Psoas muscle (tissue), 8 donors: ENCODE results near the gene AXDND1. TPM values are rescaled to one million over a fixed set of nuclear protein-coding genes. Genes with fewer than 3 reads are reported as not detected.

Source experiments
- ATAC-seq, 4 donors: fragments of 200-7000 bp; cut with Tn5 transposase; one replicate each; pipeline ENCODE4 v1.9.1; 2020; ENCODE audit warnings: moderate library complexity in 3 of 4, mild to moderate bottlenecking in 2 of 4
- DNase-seq, 2 donors: peaks; one replicate each; pipeline ENCODE4 v3.0.0-alpha.2; 2020
- H3K27ac ChIP-seq: fragments of 200-600 bp; one replicate; pipeline ENCODE4 v1.8.0; 2022
- H3K27me3 ChIP-seq, 3 donors: fragments of 200-600 bp in 1 of 3; one replicate each; pipeline versions ENCODE4 v1.6.1 to v1.8.0; 2013 to 2022; ENCODE audit warnings: low read length in 2 of 3, mild to moderate bottlenecking in 2 of 3, moderate library complexity in 1 of 3; ENCODE audit not compliant: insufficient read depth in 3 of 3
- H3K36me3 ChIP-seq, 2 donors: fragments of 200-600 bp in 1 of 2; one replicate each; pipeline versions ENCODE4 v1.6.1 to v1.8.0; 2013 to 2022; ENCODE audit warnings: low read depth in 1 of 2, mild to moderate bottlenecking in 1 of 2, moderate library complexity in 1 of 2; ENCODE audit not compliant: insufficient read depth in 1 of 2
- H3K4me1 ChIP-seq: fragments of 200-600 bp; one replicate; pipeline ENCODE4 v1.8.0; 2022
- H3K4me3 ChIP-seq: fragments of 200-600 bp; one replicate; pipeline ENCODE4 v1.8.0; 2022; ENCODE audit warnings: mild to moderate bottlenecking
- H3K9me3 ChIP-seq: fragments of 200-600 bp; one replicate; pipeline ENCODE4 v1.8.0; 2022
- CTCF ChIP-seq: fragments of 200-600 bp; IDR thresholded peaks from one replicate; pipeline ENCODE4 v1.8.0; 2022; ENCODE audit warnings: antibody characterized with exemption
- WGBS, 3 donors: extraction: QIAGEN DNeasy Blood & Tissue Kit; methylation state at CpG; one replicate each; pipeline versions ENCODE4 v1.1.6 to v1.1.7; 2013; 5-methylcytosine and 5-hydroxymethylcytosine counted together
- intact Hi-C, 2 donors: fragments of 100-400 bp; cut with DNase I; formaldehyde crosslinking; loops; one replicate each; pipeline versions ENCODE4 v1.11.0 to v1.14.2; 2022
- polyA plus RNA-seq, 3 donors: library from polyadenylated mRNA; stranded (reverse); fragments of 200-250 nt; gene quantifications; one replicate each; pipeline ENCODE4 v1.2.3, GENCODE V29; 2013
- total RNA-seq, 4 donors: library from RNA; stranded (reverse); fragmentation: NEBNext Ultra II Directional in 2 of 4; extraction: Animal tissue kit (Norgen Biotek cat#: 25700) in 2 of 4; gene quantifications; one replicate each; pipeline versions ENCODE4 v1.2.1 to v1.2.4, GENCODE V29; 2021 to 2023
- donor health status: healthy with polysubstance abuse.
- donor health status: DM: no; HTN: no; CAD: no; lungs with moderate emphysema.
- donor health status: Bipolar disorder and iron deficiency.
- donor health status: healthy.
- donor health status: DM: yes; HTN: yes; CAD: no.
- donor health status: DM: no; HTN: no; CAD: no.
- donor health status: DM: no; HTN: no; CAD: no.
- donor health status: DM: yes; HTN: yes; CAD: no.

Gene AXDND1
- total and polyA plus RNA-seq, 7 donors: 0.09 to 0.18 TPM; not detected in 5

- intact Hi-C loops: no loop called here
- Histone ChIP-seq H3K9me3 (no peaks in the 10 kb centered on the region), H3K36me3 (no peaks in the 10 kb centered on the region), H3K27me3 (no peaks in the 10 kb centered on the region), H3K27ac (no peak overlapping the region), H3K4me3 (no peak overlapping the region), H3K4me1 (no peaks in the 10 kb centered on the region)
- 69 to 81% (median 72%) methylated on average over 1 of the region's 1 CpG for WGBS, 3 donors
- DNase-seq: no peak
- no peak for TF ChIP-seq CTCF
- ATAC-seq: no peak
Observed at GRCh38 chr1:179598631-179599030, 232.9 kb downstream of the AXDND1 start.

- no peaks in the 10 kb centered on the region for H3K27me3 ChIP-seq
- no peaks in the 10 kb centered on the region for H3K36me3 ChIP-seq
- no peaks in the 10 kb centered on the region for H3K4me1 ChIP-seq
- no peak for ATAC-seq
- no peak overlapping the region for H3K27ac ChIP-seq
- TF ChIP-seq CTCF: peak; percentile 10
- no peak overlapping the region for H3K4me3 ChIP-seq
- intact Hi-C loops: no loop called here
- DNase-seq: no peak
- no peaks in the 10 kb centered on the region for H3K9me3 ChIP-seq
Observed at GRCh38 chr1:179599623-179600249, 234.0 kb downstream of the AXDND1 start.

GRCh38 chr1:179601093-179601492 lies 235.3 kb downstream of the AXDND1 start:
- no peaks in the 10 kb centered on the region for H3K9me3 ChIP-seq
- no peaks in the 10 kb centered on the region for H3K27me3 ChIP-seq
- H3K4me1 ChIP-seq: no peaks in the 10 kb centered on the region
- DNase-seq (no peak), ATAC-seq (no peak)
- TF ChIP-seq CTCF: no peak
- H3K27ac ChIP-seq: no peak overlapping the region
- WGBS, 3 donors: 88 to 94% (median 90%) methylated on average over 1 of the region's 1 CpG
- H3K4me3 ChIP-seq: no peak overlapping the region
- no peaks in the 10 kb centered on the region for H3K36me3 ChIP-seq
- intact Hi-C loops: no loop called here

Other genes with a start within 250 kb of the AXDND1 start
- gene ABL2, start 136.3 kb upstream of the AXDND1 start, total RNA-seq: 10 to 100 TPM in 1 of 4 donors, 1 to 10 TPM in 3; 8.6 to 10.2 (median 8.9) TPM
- 10 to 100 TPM in 1 of 3 donors, 1 to 10 TPM in 2; 1.4 to 11.7 (median 3.3) TPM for gene ABL2, start 136.3 kb upstream of the AXDND1 start, polyA plus RNA-seq
- 10 to 100 TPM in 2 of 4 donors, 1 to 10 TPM in 2; 7.6 to 21.0 (median 11.1) TPM for gene SOAT1, start 72.2 kb upstream of the AXDND1 start, total RNA-seq
- gene SOAT1, start 72.2 kb upstream of the AXDND1 start, polyA plus RNA-seq: 1 to 10 TPM; 2.9 to 6.6 (median 6.2) TPM
- gene NPHS2, start 210.0 kb downstream of the AXDND1 start, total RNA-seq: not detected
- not detected for gene NPHS2, start 210.0 kb downstream of the AXDND1 start, polyA plus RNA-seq
- not detected for gene TDRD5, start 225.9 kb downstream of the AXDND1 start, total RNA-seq
- under 1 TPM in 1 of 3 donors, not detected in 2; 0.03 TPM for gene TDRD5, start 225.9 kb downstream of the AXDND1 start, polyA plus RNA-seq